ENCODE measurements around the gene PIGN. TPM values are rescaled to one million over a fixed set of nuclear protein-coding genes. Genes with fewer than 3 reads are reported as not detected.
A peak's percentile ranks its signal among the peaks of the same experiment; 100 is the strongest.
"Not testable (repeated sequence)": the region's sequence is repeated elsewhere in the genome, so short reads cannot be mapped to it uniquely, and the experiment has no call there.

PIGN gene
- total and polyA plus RNA-seq, 2 donors from 2014 or later = 4.5 to 30.5 TPM

- Histone ChIP-seq H3K9me3 (ENCODE audit: control insufficient read depth in 2 of 3, insufficient read depth in 1 of 3, low read length in 3 of 3) (peaks cover 0 to 4% (median 0%) of the 10 kb centered on the region in 3 donors), H3K36me3 (ENCODE audit: control insufficient read depth in 2 of 3, insufficient read depth in 3 of 3, low read length in 3 of 3) (no peaks in the 10 kb centered on the region), H3K4me3 (ENCODE audit: low read length in 3 of 3) (no peak overlapping the region), H3K9ac (ENCODE audit: low read length in 3 of 3) (no peak overlapping the region), H3K27ac (ENCODE audit: low read depth in 2 of 2, low read length in 2 of 2) (no peak overlapping the region), H3K4me1 (ENCODE audit: control insufficient read depth in 2 of 3, insufficient read depth in 2 of 3, low read depth in 1 of 3, low read length in 3 of 3) (no peaks in the 10 kb centered on the region), H3K27me3 (ENCODE audit: control insufficient read depth, insufficient read depth, low read length) (no peaks in the 10 kb centered on the region)
- no peak for TF ChIP-seq CTCF (IDR thresholded peaks at IDR 0.05; ENCODE audit: borderline replicate concordance, extremely low read depth, insufficient read depth)
- no peak for DNase-seq
- no peak for FAIRE-seq
- intact Hi-C loops (cut with DNase I) = no loop called here
Observed at GRCh38 chr18:62044490-62045000, 142.3 kb downstream of the PIGN start.

DNA sequence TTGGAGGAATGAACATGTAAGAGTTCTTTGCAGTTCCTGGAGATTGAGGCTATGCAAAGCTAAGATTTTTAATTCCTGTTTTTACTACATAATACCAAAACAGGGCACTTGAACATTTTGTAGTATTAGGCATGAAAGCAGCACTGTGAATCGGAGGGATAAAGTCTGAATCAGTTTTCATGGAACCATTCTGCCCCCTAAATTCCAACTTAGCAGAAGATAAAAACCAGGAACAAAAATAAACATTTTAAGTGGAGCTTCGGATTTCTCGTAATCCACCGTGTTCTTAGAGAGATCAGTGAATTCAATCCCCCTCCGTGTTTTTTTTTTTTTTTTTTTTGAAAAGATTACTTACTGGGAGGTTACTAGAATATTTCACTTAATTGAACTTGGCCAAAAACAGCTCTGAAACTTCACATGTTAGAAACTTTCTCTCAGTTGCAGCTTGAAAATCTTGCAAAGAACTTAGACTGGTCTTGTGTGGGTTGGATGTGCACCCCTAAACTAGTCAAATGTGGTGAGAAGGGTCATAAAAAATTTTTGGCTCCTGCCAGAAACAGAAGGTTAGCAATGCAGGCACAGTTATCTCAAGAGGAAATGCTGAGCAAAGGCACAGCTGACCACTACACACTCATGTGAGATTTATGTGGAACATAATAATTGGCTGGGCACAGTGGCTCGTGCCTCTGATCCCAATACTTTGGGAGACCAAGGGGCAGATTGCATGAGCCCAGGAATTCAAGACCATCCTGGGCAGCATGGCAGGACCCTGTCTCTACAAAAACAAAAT, 148.7 kb downstream of the PIGN start:
- no peaks in the 10 kb centered on the region for H3K27me3 ChIP-seq (ENCODE audit: control insufficient read depth, insufficient read depth, low read length)
- no peaks in the 10 kb centered on the region for H3K36me3 ChIP-seq (ENCODE audit: control insufficient read depth in 2 of 3, insufficient read depth in 3 of 3, low read length in 3 of 3)
- no peaks in the 10 kb centered on the region for H3K4me1 ChIP-seq (ENCODE audit: control insufficient read depth in 2 of 3, insufficient read depth in 2 of 3, low read depth in 1 of 3, low read length in 3 of 3)
- no peak overlapping the region for H3K4me3 ChIP-seq (ENCODE audit: low read length in 3 of 3)
- no peak overlapping the region for H3K27ac ChIP-seq (ENCODE audit: low read depth in 2 of 2, low read length in 2 of 2)
- H3K9me3 ChIP-seq (ENCODE audit: control insufficient read depth in 2 of 3, insufficient read depth in 1 of 3, low read length in 3 of 3) = no peaks in the 10 kb centered on the region
- FAIRE-seq (no peak), DNase-seq (peak in 1 of 5 donors; percentile 42)
- intact Hi-C loops (cut with DNase I) = no loop called here
- no peak for TF ChIP-seq CTCF (IDR thresholded peaks at IDR 0.05; ENCODE audit: borderline replicate concordance, extremely low read depth, insufficient read depth)
- no peak overlapping the region for H3K9ac ChIP-seq (ENCODE audit: low read length in 3 of 3)

DNA sequence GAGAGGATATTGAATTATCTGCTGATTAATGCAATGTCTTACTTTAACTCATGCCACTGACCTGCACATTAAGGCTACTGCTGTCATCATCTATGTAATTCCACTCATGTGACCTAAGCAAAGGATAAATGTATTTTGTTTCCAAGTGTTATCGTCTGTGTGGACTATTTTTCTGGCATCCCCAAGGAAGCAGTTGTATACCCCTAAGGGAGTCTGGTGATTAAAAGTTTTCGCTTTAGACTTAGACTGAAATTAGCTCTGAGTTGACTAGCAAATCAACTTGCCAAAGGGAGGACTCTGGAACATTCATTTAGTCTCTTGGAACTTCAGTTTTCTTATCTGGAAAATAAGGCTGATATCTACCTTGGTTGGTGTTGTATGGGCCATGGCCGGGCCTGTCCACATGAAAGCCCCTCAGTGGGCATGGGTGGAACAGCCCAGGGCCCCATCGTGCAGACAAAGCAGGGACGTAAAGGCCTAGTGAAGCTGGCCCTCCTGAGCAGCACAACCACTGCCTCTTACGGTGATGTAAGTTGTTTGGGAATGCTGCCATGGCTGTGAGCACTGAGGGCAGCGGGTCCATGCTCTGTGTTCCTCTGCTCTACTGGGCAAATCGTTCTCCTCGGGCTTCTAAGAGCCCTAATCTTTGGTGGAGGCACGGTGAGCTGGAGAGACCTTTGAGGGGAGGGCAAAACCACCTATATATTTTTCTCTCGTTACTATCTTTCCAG, 149.7 kb downstream of the PIGN start:
- FAIRE-seq = no peak
- peak in 1 of 5 donors; percentile 37 for DNase-seq
- Histone ChIP-seq H3K4me3 (ENCODE audit: low read length in 3 of 3) (no peak overlapping the region), H3K9me3 (ENCODE audit: control insufficient read depth in 2 of 3, insufficient read depth in 1 of 3, low read length in 3 of 3) (no peaks in the 10 kb centered on the region), H3K36me3 (ENCODE audit: control insufficient read depth in 2 of 3, insufficient read depth in 3 of 3, low read length in 3 of 3) (no peaks in the 10 kb centered on the region), H3K9ac (ENCODE audit: low read length in 3 of 3) (no peak overlapping the region), H3K27me3 (ENCODE audit: control insufficient read depth, insufficient read depth, low read length) (no peaks in the 10 kb centered on the region), H3K27ac (ENCODE audit: low read depth in 2 of 2, low read length in 2 of 2) (no peak overlapping the region), H3K4me1 (ENCODE audit: control insufficient read depth in 2 of 3, insufficient read depth in 2 of 3, low read depth in 1 of 3, low read length in 3 of 3) (no peaks in the 10 kb centered on the region)
- intact Hi-C loops (cut with DNase I) = no loop called here
- no peak for TF ChIP-seq CTCF (IDR thresholded peaks at IDR 0.05; ENCODE audit: borderline replicate concordance, extremely low read depth, insufficient read depth)

DNA sequence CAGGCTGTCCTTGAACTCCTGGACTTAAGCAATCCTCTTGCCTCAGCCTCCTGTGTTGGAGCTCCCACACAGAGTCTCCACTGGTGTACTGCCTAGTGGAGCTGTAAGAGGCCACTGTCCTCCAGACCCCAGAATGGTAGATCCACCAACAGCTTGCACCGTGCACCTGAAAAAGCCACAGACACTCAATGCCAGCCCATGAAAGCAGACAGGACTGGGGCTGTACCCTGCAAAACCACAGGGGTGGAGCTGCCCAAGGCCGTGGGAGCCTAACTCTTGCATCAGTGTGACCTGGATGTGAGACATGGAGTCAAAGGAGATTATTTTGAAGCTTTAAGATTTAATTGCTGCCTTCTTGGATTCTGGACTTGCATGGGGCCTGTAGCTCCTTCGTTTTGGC, 152.6 kb downstream of the PIGN start:
- H3K4me3 ChIP-seq (ENCODE audit: low read length in 3 of 3); H3K27me3 ChIP-seq (ENCODE audit: control insufficient read depth, insufficient read depth, low read length); intact Hi-C loops (cut with DNase I); H3K9me3 ChIP-seq (ENCODE audit: control insufficient read depth in 2 of 3, insufficient read depth in 1 of 3, low read length in 3 of 3); H3K9ac ChIP-seq (ENCODE audit: low read length in 3 of 3); H3K4me1 ChIP-seq (ENCODE audit: control insufficient read depth in 2 of 3, insufficient read depth in 2 of 3, low read depth in 1 of 3, low read length in 3 of 3); H3K36me3 ChIP-seq (ENCODE audit: control insufficient read depth in 2 of 3, insufficient read depth in 3 of 3, low read length in 3 of 3); DNase-seq; FAIRE-seq; H3K27ac ChIP-seq (ENCODE audit: low read depth in 2 of 2, low read length in 2 of 2): not testable (repeated sequence)
